Progenitor cell of endocrine pancreas (in vitro differentiated cells): Measurements from ENCODE around the gene TMEM186. TPM values are rescaled to one million over a fixed set of nuclear protein-coding genes. Genes with fewer than 3 reads are reported as not detected.
"Not testable (repeated sequence)": the region's sequence is repeated elsewhere in the genome, so short reads cannot be mapped to it uniquely, and the experiment has no call there.

Source experiments
- DNase-seq: peaks from one replicate; pipeline ENCODE4 v3.0.0; 2021; ENCODE audit warnings: low spot score; ENCODE audit not compliant: unreplicated experiment
- H3K27ac Mint-ChIP-seq: 2 replicates; pipeline ENCODE4 v1.8.0; 2021; ENCODE audit warnings: mild to moderate bottlenecking, moderate library complexity, mixed read lengths
- H3K27me3 Mint-ChIP-seq: 2 replicates; pipeline ENCODE4 v1.8.0; 2021; ENCODE audit warnings: mixed read lengths
- H3K36me3 Mint-ChIP-seq: 2 replicates; pipeline ENCODE4 v1.8.0; 2022; ENCODE audit warnings: mixed read lengths; ENCODE audit not compliant: insufficient read depth
- H3K4me1 Mint-ChIP-seq: 2 replicates; pipeline ENCODE4 v1.8.0; 2021; ENCODE audit warnings: low read depth, mixed read lengths
- H3K4me3 Mint-ChIP-seq: 2 replicates; pipeline ENCODE4 v1.8.0; 2021; ENCODE audit warnings: low read depth, mild to moderate bottlenecking, moderate library complexity, mixed read lengths
- H3K9me3 Mint-ChIP-seq: 2 replicates; pipeline ENCODE4 v1.8.0; 2021; ENCODE audit warnings: low read depth, mixed read lengths
- long read RNA-seq: library from polyadenylated mRNA; unstranded; transcript quantifications from one replicate; pipeline ENCODE4 v2.0.0, GENCODE V29; 2020
- total RNA-seq: library from RNA; stranded (reverse); gene quantifications from 2 replicates; pipeline ENCODE4 v1.2.1, GENCODE V29; 2021
- TF ChIP-seq, protein P1 (sequence below): fragments of 200-600 bp; sonication (generic); IDR thresholded peaks from one replicate; pipeline ENCODE4 v1.5.0; 2021; ENCODE audit warnings: antibody characterized with exemption, mild to moderate bottlenecking; ENCODE audit not compliant: unreplicated experiment

The TMEM186 gene, protein sequence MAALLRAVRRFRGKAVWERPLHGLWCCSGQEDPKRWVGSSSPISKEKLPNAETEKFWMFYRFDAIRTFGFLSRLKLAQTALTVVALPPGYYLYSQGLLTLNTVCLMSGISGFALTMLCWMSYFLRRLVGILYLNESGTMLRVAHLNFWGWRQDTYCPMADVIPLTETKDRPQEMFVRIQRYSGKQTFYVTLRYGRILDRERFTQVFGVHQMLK
- 10.8 and 11.1 TPM in 2 replicates for total RNA-seq
- long read RNA-seq, transcript TMEM186-201 (2 exons, 1,448 nt): major isoform, 7 of 13 reads
- long read RNA-seq, partial matches to known transcripts: 0 of 13 reads
- long read RNA-seq, other reads (novel, unspliced or antisense): 6 of 13 reads

- DNase-seq: peak; percentile 87
- Mint-ChIP-seq H3K4me3 (peak within 1 kb of the TSS; percentile 94), H3K9me3 (no peaks in the 10 kb centered on the region), H3K27me3 (no peaks in the 10 kb centered on the region), H3K4me1 (peaks cover 12% of the 10 kb centered on the region), H3K27ac (peak within 1 kb of the TSS; percentile 94), H3K36me3 (peaks cover 4% of the 10 kb centered on the region)
- TF ChIP-seq, protein P1, sequence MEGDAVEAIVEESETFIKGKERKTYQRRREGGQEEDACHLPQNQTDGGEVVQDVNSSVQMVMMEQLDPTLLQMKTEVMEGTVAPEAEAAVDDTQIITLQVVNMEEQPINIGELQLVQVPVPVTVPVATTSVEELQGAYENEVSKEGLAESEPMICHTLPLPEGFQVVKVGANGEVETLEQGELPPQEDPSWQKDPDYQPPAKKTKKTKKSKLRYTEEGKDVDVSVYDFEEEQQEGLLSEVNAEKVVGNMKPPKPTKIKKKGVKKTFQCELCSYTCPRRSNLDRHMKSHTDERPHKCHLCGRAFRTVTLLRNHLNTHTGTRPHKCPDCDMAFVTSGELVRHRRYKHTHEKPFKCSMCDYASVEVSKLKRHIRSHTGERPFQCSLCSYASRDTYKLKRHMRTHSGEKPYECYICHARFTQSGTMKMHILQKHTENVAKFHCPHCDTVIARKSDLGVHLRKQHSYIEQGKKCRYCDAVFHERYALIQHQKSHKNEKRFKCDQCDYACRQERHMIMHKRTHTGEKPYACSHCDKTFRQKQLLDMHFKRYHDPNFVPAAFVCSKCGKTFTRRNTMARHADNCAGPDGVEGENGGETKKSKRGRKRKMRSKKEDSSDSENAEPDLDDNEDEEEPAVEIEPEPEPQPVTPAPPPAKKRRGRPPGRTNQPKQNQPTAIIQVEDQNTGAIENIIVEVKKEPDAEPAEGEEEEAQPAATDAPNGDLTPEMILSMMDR: no peak
Measured at GRCh38 chr16:8797364-8798173, at the start of gene TMEM186, which contains the start of gene PMM2. Gene TMEM186 (minus strand): TSS chr16:8797639. CDS start chr16:8797614, 25 bp downstream. Gene PMM2 (plus strand): TSS chr16:8797839. CDS start chr16:8797883, 44 bp downstream.

- H3K9me3 Mint-ChIP-seq: no peaks in the 10 kb centered on the region
- no peaks in the 10 kb centered on the region for H3K27me3 Mint-ChIP-seq
- peaks cover 7% of the 10 kb centered on the region for H3K4me1 Mint-ChIP-seq
- no peak for DNase-seq
- TF ChIP-seq, protein P1: no peak
- H3K27ac Mint-ChIP-seq: peak overlapping the region; percentile 78
- H3K36me3 Mint-ChIP-seq: peaks cover 18% of the 10 kb centered on the region
- H3K4me3 Mint-ChIP-seq: no peak overlapping the region
Measured at GRCh38 chr16:8847145-8847544, 49.7 kb upstream of the TMEM186 start.

DNA sequence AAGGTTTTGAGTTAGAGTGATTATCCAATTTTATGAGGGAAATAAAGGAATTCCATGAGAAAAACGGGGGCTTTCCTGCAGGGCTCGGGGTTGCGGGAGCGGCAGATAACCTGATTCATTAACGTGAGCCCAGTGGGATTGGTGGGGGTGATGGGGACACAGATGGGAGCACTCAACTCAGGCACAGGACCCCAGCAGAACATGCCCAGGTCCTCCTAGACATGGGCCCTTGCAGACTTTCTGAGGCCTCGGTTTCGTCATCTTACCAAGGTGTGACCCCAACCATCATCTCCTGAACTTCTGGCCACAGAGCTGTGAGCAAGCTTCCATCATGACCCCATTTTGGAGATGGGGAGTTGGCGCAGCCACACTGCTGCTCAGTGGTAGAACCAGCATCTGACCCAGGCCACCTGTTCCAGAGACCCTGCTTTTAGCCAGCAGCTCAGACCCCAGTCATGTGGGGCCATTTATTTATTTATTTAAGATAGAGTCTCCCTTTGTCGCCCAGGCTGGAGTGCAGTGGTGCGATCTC lies 49.0 kb upstream of the TMEM186 start:
- peaks cover 17% of the 10 kb centered on the region for H3K36me3 Mint-ChIP-seq
- H3K27me3 Mint-ChIP-seq: no peaks in the 10 kb centered on the region
- H3K4me3 Mint-ChIP-seq: no peak overlapping the region
- no peak for DNase-seq
- TF ChIP-seq, protein P1: no peak
- H3K27ac Mint-ChIP-seq: no peak overlapping the region
- no peaks in the 10 kb centered on the region for H3K9me3 Mint-ChIP-seq
- H3K4me1 Mint-ChIP-seq: peaks cover 8% of the 10 kb centered on the region

- TF ChIP-seq, protein P1: no peak
- Mint-ChIP-seq H3K4me1 (peaks cover 8% of the 10 kb centered on the region), H3K27me3 (no peaks in the 10 kb centered on the region), H3K4me3 (no peak overlapping the region), H3K36me3 (peaks cover 15% of the 10 kb centered on the region), H3K27ac (no peak overlapping the region), H3K9me3 (no peaks in the 10 kb centered on the region)
- no peak for DNase-seq
Measured at GRCh38 chr16:8845699-8846298, 48.4 kb upstream of the TMEM186 start.

DNA sequence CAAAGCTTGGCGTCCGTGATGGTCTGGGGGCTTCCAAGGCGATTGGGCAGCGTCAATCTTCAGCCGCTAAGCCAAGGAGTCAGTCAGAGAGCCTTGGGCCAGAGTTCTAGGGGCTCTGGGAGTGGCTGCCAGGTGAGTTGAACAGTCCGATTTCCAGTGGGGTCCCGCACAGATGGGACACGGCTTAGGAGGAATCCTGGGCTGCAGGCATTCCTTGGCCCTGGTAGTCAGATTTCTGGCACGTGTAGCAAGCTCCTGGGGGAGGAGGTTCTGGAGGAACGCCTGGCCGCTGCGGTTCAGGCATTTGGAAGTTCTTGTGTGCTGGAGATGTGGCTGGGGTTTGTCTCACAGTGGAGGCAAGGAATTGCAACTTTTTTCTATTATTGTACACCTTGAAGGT lies 45.9 kb upstream of the TMEM186 start:
- not testable (repeated sequence) for H3K27ac Mint-ChIP-seq, H3K36me3 Mint-ChIP-seq, H3K4me1 Mint-ChIP-seq

DNA sequence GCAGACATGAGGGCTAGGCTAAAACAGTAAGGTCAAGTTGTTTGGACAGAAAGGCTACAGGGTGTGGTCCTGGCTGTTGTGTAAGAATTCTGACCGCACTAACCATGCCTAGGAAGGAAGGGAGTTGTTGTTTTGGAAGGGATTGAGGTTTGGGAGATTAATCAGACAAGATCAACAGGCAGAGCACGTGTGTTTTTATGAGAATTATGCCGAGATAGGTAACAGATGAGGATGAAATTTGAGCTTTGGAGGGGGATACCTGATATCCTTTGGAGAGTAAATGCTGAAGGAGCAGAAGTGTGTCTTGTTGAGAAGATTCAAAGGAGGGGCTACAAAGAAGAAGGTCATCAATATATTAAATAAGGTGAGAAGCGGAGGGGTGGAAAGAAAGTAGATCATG lies 44.6 kb upstream of the TMEM186 start:
- H3K36me3 Mint-ChIP-seq, H3K27ac Mint-ChIP-seq, H3K4me1 Mint-ChIP-seq: not testable (repeated sequence)

More for the DNA sequence above, 45.9 kb upstream of the TMEM186 start:
- not testable (repeated sequence) for H3K27me3 Mint-ChIP-seq, H3K4me3 Mint-ChIP-seq, H3K9me3 Mint-ChIP-seq, DNase-seq

GRCh38 chr16:8837594-8837993 lies 40.2 kb upstream of the TMEM186 start:
- not testable (repeated sequence) for H3K27me3 Mint-ChIP-seq, H3K4me1 Mint-ChIP-seq, H3K9me3 Mint-ChIP-seq, H3K27ac Mint-ChIP-seq, DNase-seq, H3K4me3 Mint-ChIP-seq, H3K36me3 Mint-ChIP-seq

More for the DNA sequence above, 44.6 kb upstream of the TMEM186 start:
- not testable (repeated sequence) for H3K27me3 Mint-ChIP-seq, H3K9me3 Mint-ChIP-seq, DNase-seq, H3K4me3 Mint-ChIP-seq

GRCh38 chr16:8836797-8837196 lies 39.4 kb upstream of the TMEM186 start:
- not testable (repeated sequence) for DNase-seq, H3K27me3 Mint-ChIP-seq, H3K27ac Mint-ChIP-seq, H3K4me3 Mint-ChIP-seq, H3K9me3 Mint-ChIP-seq, H3K36me3 Mint-ChIP-seq, H3K4me1 Mint-ChIP-seq
